ENCODE data around the gene FASTKD1. TPM values are rescaled to one million over a fixed set of nuclear protein-coding genes. Genes with fewer than 3 reads are reported as not detected.

FASTKD1 gene
- 10.7 and 12.8 TPM in 2 replicates for total RNA-seq

GRCh38 chr2:169573160-169573973 lies at the start of gene FASTKD1:
Gene FASTKD1, minus strand, starts transcription at chr2:169573865. Its CDS starts 1,836 bp downstream, at chr2:169572029.

GRCh38 chr2:169584005-169584877 lies 10.6 kb upstream of the FASTKD1 start, which contains the start of gene PPIG:
Gene PPIG, plus strand, starts transcription at chr2:169584351. Its CDS starts 19,691 bp downstream, at chr2:169604042.

GRCh38 chr2:169509298-169509885 lies 64.3 kb downstream of the FASTKD1 start, which contains the start of gene KLHL41:
Gene KLHL41, plus strand, starts transcription at chr2:169509702. Its CDS starts 77 bp downstream, at chr2:169509779.

Other genes with a start within 250 kb of the FASTKD1 start
- gene LRP2, start 211.3 kb downstream of the FASTKD1 start, total RNA-seq, result not detected in 2 replicates
- gene BBS5, start 94.4 kb downstream of the FASTKD1 start, total RNA-seq, result 5.7 and 6.4 TPM in 2 replicates
- gene KLHL41, start 64.2 kb downstream of the FASTKD1 start, total RNA-seq, result 2.5 and 16.7 TPM in 2 replicates
- 17.3 and 26.6 TPM in 2 replicates for gene PPIG, start 10.5 kb upstream of the FASTKD1 start, total RNA-seq
- gene CFAP210, start 120.5 kb upstream of the FASTKD1 start, total RNA-seq, result 0.17 TPM in 1 of 2 replicates, not detected in the other
- 1.4 TPM in 2 replicates for gene PHOSPHO2, start 120.6 kb upstream of the FASTKD1 start, total RNA-seq
- 1.3 and 2.1 TPM in 2 replicates for gene KLHL23, start 160.0 kb upstream of the FASTKD1 start, total RNA-seq
- 51.2 and 83.9 TPM in 2 replicates for gene SSB, start 225.0 kb upstream of the FASTKD1 start, total RNA-seq